GM19397 (cell line): ENCODE measurements around the gene BCL2.

Source experiments
- ATAC-seq: cut with Tn5 transposase; IDR thresholded peaks from one replicate; pipeline ENCODE4 v1.9.1; 2021; ENCODE audit warnings: mild to moderate bottlenecking, moderate library complexity; ENCODE audit not compliant: unreplicated experiment

The BCL2 gene

DNA sequence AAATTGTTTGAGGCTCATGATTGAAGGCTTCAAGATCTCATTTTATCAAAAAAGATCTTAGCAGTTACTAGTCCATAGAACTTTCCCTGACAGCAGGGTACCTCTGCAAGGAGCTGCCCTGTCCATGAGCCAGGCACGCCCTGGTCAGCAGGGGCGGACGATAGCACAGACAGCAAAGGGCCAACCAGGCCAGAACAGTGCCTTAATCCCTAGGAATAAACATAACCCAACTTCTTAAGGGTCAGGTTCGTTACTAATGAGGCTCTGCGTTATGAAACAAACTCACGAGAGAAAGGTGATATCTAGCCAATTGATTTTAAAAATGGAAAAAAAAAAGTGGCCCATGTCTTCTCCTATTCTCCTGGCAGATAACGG is 59.2 kb downstream of the BCL2 start:
- ATAC-seq: no peak

DNA sequence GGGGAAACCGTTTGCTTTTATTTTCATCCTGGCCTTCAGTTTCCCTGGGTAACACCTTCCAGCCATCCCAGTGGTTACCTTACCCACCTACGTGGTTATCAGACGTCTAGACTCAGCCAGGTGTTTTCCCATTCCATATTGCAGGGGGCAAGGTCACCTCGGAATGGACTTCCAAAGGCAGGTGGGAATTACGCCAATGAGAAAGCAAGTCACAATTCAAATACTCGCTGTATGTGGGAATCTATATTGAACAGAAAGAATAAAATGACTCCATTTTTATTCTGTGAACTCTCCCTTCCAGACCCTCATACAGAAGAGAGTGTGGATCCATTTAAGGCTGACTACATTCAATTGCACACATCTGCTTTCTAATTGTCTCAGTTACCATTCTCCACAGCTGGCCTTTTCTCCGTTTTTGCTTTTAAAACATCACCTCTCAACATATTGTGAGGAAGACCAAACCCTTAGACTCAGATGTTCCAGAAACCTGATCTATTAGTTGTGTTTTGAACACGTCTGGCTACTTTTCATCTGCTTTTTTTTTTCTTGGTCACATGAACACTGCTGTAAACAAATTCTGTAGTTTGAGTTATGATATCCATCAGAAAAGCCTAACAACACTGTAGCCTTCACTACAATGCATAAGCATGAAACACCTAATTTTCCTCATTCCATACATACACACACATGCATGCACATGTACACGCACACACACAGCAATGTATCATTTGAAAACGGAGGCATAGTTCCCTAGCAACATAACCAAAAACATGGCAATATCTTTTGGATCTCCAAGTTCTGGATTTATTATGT is 59.8 kb downstream of the BCL2 start:
- ATAC-seq: no peak

DNA sequence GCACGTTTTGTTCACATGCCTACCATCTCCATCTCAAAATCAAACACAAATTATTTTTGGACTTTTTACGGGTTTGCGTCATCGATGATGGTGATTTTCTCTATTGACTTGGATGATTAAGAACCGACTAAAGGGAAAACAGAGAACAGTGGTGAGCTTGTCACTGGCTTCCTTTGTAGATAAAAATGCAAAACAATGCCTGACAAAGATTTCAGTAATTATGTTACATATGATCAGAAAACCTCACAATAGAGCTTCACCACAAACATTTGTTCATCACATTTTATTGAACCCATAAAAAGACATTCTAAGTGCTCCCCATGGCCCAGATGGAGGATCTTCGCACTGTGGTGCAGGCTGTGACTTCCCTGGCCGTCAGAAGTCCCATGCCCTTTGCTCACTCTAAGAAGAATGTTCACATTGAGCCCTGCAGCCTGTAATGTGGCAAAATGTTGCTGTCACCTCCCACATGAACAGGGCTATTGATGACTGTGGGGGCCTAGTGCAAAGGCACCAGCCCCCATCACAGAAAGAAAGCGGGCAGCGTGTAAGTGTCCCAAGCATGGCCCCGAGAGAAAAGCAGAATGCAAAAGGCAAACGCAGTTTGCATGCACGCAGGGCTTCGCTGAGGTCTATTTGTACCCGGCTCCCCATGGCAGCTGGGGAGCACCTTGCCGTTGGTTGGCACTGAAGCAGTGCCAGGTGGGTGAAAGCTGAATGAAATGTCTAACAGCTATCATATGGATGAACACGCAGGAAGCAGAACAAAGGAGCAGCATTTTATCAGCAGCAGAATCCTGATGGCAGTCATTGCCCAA is 60.6 kb downstream of the BCL2 start:
- ATAC-seq: no peak

DNA sequence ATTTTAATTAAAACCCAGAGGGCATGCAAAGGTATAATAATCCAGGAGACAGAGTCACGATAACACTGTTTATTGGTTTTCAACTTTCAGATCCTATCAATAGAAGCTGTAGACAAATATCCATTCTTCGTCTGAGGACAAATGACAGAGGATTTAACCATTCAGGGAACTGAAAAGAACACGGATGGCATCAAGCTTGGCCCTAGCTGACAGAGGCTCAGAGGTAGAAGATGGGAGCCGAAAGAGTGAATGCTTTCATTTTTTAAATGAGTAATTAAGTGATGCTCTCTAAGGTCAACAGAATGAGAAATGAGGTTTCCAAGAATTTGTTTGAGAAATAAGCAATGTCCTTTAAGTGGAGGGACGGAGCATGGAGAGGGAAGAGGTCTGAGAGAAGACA is 62.1 kb downstream of the BCL2 start:
- no peak for ATAC-seq

DNA sequence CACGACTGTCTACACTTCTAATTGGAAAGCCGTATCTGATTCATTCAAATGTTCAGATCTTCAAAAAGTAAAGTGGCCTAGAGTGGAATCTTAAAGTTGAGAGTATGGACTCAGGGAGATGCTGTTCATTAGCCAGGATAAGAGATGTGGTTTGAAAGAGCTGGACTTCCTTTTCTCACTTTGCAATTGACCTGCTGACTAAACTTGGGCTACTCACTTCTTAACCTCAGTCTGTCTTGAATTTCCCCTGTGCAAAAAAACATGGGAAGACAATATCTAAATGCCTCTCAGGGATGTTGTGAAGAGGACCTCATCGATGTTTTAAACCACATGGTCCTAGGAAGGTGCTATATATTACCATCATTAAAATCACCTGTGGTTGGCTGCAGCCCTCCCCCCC is 64.1 kb downstream of the BCL2 start:
- no peak for ATAC-seq

DNA sequence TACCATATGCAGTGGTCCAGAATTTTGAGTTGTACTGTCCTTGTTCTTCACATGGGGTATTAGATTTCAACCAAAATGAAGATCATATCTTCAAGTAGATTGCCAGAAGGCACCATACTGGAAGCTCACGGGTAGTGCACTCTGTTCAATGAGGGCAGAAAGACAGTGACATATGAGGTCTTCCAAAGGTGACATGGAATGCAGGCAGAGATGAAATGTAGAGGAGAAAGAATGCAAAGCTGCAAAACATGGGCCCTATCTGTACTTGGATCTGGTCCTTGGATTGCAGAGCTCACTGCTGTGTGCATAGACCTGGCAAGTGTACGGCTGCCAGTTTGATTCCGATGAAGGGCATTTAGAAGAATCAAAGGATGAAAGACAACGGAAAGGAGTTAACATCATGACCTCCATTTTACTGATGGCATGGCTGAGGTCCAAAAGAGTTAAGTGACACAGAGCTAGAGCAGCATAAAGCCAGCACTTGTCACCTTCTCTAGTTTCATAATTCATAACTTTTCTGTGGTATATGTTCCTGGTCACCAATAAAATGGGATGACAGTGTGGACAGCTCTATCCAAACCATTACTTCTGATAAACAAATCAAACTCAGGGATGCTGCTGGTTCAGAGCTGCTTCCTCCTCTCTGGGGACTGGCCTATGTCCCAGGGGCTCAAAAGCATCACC is 64.7 kb downstream of the BCL2 start:
- no peak for ATAC-seq

DNA sequence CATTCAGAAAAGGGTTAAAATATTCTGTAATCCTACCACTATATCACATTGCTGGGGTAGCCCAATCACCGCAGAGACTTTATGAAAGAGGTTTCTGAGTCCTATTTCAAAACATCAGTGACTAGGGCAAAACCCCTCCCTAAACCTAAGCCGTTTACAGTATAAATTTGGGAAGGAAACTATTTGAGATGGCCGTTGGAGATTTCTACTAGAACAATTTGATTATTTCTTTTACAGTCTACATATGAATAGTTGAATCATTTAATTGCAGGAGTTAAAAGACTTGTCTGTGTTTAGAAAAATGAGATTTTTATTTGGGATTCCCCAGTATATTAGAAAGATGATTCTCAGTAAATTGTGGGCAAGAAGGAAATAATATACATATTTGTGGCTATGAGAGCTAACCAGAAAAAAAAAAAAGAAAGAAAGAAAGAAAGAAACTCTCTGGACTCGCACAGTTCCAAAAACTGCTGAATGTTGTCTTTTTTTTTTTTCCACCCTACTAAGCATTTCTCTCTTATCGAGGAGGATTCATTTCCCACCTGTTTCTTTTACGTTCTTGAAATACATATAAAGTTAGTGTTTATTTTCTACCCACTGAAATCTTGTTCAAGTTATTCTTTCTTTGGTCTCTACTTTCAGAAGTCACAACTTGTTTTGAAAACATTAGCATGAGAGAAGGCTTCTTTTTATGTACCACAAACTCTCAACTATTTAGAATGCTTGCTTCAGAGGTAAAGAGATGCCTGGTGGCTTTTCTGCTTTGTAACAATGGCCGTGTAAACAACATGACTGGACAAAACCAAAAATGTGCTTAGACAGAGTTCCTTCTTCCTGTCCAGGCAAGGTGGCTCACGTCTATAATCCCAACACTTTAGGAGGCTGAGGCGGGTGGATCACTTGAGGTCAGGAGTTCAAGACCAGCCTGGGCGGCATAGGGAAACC is 65.9 kb downstream of the BCL2 start:
- ATAC-seq: no peak

DNA sequence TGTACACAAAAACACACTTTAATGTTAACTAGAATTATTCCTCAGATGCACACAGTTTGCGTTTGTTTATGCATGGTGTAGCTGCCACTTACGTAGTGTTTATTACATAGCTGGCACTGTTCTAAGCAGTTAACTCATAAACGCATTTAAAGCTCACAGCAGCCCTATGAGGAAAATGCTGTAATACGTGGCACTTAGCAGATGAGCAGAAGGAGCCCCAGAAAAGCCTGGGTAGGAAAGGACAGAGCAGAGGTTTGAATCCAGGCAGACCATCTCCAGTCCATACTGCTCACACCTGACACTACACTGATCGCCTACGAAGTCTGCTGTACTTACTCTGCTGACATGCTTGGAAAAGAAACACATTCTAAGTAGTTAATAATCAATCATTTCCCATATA is 66.6 kb downstream of the BCL2 start:
- ATAC-seq: no peak

DNA sequence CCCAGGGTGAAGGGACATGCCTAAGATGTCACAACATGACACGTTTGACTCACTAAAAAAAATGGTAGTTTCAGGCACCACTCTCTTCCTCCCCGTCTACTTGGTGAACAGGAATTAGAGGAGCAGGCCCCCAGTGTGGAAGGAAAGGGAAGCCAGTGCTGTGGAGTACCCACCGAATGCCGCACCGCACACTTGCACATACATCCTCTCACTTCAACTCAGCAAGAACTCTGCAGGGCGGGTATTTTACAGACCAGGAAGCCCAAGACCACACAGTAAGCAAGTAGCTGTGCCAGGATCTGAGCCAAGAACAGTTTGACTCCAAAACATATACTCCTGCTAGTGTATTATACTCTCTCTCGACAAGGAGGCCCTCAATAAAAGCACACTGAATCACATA is 69.8 kb downstream of the BCL2 start:
- no peak for ATAC-seq

DNA sequence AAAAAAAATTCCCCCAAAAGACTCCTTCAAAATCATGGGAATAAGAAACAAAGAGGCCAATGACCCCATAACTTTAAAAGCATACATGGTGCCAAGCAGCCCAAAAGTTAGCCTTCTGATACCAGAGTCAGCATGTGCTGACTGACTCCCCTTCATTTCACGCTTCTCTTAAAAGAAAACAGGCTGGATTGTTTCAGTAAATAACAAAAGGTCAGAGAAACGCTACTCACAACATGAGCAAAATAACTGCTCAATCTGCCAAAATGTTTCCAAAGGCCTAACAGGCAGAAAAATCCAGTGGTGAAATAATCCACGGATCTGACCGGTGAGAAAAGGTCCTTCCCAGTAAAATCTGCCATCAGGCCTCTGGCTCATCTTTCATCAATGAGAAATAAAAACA is 71.6 kb downstream of the BCL2 start:
- ATAC-seq: no peak

DNA sequence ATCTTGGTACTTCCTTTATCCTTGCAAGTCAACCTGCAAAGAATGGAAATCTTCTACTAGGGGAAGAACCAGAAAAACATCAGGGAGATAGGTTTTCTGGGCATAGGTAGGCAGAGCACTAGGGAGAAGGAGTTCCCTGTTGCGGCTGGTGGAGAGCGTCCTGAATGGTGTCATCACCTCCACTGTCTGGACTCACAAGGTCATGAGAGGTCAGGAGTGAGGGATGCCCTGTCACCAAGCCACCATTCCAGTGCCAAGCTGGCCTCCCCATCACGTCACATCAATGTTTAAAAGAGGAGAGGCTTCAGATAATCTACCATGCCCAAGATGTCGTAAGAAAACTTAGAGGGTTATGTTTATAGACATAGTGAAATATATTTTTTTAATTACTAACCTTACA is 72.1 kb downstream of the BCL2 start:
- no peak for ATAC-seq

DNA sequence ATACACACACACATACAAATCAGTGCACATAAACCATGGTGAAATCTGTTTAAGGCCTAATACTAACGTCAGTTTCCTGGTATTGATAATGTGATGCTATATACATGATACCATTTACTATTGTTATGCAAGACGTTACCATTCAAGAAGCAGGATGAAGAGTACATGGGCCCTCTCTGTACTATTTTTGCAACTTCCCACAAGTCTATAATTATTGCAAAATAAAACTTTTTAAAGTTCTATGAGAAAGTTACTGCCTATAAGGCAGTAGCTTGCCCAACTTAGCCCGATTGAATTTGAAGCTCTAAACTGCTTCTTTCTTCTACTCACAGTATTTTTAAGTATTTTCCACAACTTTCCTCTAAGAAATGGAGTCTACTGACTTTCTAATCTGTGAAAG is 74.0 kb downstream of the BCL2 start:
- ATAC-seq: no peak

DNA sequence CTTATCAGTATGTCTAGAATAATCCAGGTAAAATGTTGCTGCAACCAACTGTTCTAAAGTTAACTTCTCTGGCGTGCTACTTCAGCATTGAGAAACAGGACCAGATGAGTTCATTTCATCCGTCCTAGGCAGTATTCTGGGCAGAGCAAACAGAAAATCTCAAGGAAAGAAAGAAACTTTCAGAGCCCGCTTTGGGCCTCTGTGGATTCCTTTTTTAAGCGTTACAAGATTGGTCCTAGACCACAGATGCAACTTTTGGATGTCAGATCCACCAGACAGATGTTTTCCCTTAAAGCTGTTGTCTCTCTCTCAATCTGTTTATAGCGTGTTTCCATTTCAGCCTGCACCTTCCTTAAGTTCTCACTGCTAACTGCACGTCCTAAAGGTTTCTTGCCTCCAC is 75.0 kb downstream of the BCL2 start:
- no peak for ATAC-seq

DNA sequence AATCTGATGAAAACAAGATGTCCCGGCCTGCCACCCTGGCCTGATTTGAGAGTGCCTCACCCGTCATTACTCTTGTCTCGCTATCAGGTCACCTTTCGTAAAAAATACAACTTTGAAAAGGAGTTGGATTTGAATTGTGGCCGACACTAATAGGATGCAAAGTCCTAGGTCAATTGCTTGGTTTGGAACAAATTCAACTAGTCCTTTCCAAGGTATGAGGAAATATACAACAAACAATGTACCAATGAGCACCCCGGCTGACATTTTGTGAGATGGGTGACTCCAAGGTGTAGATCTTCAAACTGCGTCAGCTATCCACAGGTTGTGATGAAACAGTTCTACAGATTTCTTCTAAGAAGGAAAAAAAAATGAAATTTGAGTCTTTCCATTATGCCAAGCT is 77.8 kb downstream of the BCL2 start:
- ATAC-seq: no peak

DNA sequence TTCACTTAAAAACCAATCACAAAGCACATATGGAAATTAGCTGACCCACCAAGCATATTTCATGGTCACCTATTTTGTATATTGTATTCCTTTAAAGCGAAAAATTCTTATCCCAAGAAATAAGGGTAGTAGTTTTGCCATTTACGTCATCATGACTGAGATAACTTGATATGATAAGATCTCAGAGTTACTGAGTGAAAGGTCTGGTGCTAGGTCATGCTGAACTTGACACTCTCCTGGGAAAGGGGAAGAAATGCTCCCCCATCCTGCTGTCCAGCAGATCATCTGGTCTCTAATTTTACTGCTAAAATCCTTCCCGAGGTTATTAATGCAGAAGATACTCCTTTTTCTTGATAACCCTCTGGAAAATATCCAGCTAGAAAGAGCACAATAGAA is 78.3 kb downstream of the BCL2 start:
- no peak for ATAC-seq

DNA sequence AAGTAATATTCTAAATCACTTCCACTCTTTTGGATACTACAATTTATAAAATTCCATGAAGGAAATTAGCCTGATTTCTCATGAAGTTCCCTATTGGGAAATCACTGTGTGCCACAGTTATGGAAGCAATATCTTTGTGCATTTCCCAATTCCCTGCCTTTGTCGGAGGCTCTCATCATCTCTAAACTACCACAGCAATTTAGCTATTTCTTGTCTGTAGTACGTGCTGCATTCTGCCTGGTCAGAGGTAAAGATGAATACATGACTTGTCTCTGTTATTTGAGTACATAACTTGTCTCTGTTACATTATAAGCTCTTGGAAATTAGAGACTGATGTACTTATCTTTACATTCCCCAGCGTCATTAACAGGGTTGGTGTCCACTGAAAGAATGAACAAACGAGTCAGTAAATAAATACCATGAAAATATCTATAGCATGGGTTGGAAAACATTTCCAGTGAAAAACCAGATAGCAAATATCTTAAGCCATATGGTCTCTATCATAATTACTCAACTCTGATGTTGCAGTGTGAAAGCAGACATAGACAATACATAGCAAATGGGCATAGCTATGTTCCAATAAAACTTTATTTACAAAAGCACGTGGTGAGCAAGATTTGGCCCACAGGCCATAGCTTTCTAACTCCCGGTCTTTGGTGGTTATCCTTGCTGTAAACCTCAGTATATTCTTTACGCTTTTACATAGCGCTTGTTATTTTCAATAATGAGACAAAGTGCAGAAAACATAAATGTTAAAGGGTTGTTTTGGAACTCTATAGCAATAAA is 78.8 kb downstream of the BCL2 start:
- no peak for ATAC-seq

DNA sequence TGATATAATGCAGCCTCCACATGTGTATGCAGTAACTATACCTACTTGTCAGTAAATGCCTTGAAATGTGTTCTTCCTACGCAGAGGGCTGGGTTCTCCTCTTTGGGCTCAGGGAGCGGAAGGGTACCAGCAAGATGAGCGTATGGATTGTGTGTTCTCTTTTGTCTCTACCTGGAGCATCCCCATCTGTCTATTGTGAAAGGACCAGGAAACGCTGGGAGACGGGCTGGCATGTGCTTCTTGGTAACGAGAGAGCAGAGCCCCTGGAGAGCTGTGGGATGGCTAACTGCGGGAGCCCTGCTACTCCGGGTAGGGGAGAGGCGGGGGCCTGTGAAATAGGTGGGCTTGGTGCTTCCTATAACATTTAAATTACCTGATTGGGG is 80.9 kb downstream of the BCL2 start:
- ATAC-seq: no peak

DNA sequence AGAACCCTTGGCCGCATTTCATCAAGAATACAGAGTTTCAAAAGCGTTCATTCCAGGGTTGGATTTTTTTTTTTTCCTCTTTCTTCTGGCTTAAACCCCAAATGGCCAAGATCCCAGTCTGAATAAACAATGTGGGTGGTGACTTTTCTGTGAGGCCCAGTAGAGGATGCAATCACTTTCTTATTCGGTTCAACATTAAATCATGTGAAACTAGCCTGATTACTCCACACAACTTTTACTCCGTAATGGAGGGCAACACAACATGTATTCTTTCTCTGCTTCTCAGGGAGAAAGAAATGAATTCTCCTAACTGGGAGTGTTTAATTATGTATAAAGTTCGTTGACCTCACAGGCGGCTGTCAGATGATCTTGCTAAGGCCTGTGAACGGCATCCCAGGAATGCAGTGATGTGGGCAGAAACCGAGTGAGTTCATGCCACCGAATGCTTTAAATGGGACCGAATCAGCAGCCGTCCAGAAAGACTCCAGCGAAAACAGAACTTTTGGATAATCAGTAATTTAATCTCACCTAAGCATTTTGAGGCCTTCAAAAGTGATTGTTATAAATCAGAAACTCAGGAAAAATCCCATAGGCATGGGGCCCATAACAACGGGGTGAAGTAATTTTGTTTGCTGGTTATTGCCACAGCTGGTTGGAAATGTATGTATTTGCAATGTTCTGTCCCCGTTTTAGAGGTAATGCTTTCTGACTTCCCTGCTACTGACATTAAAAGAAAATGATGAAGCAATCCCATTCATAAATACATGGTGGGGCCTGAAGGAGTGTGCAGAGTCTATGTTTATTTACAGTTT is 81.5 kb downstream of the BCL2 start:
- ATAC-seq: no peak
